Vagina (tissue), 2 donors: ENCODE measurements around the gene EIPR1.

ENCODE experiments used
- POLR2A ChIP-seq, 2 donors: fragments of 450-650 bp; IDR thresholded peaks; one replicate each; pipeline ENCODE4 v1.6.1; 2017; ENCODE audit warnings: antibody characterized with exemption in 2 of 2, mild to moderate bottlenecking in 2 of 2, moderate library complexity in 2 of 2
- TF ChIP-seq, protein P1 (sequence below), 3 experiments: fragments of 450-650 bp in 2 of 3; fragments of 200-600 bp in 1 of 3; sonication (generic) in 1 of 3; IDR thresholded peaks; one replicate each; pipeline ENCODE4 v1.5.1; 2017 to 2019; ENCODE audit warnings: antibody characterized with exemption in 3 of 3, mild to moderate bottlenecking in 2 of 3, moderate library complexity in 2 of 3

GRCh38 chr2:3427272-3427671 is 49.7 kb upstream of the EIPR1 start:
- no peak for TF ChIP-seq POLR2A (IDR thresholded peaks at IDR 0.05)
- TF ChIP-seq, protein P1, sequence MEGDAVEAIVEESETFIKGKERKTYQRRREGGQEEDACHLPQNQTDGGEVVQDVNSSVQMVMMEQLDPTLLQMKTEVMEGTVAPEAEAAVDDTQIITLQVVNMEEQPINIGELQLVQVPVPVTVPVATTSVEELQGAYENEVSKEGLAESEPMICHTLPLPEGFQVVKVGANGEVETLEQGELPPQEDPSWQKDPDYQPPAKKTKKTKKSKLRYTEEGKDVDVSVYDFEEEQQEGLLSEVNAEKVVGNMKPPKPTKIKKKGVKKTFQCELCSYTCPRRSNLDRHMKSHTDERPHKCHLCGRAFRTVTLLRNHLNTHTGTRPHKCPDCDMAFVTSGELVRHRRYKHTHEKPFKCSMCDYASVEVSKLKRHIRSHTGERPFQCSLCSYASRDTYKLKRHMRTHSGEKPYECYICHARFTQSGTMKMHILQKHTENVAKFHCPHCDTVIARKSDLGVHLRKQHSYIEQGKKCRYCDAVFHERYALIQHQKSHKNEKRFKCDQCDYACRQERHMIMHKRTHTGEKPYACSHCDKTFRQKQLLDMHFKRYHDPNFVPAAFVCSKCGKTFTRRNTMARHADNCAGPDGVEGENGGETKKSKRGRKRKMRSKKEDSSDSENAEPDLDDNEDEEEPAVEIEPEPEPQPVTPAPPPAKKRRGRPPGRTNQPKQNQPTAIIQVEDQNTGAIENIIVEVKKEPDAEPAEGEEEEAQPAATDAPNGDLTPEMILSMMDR (IDR thresholded peaks at IDR 0.05), result no peak
